B cell (primary cell): ENCODE data around the gene DDRGK1.

Source experiments
- EZH2 ChIP-seq: IDR thresholded peaks from 2 replicates; pipeline ENCODE4 v1.6.1; 2012; ENCODE audit warnings: borderline replicate concordance, low read depth, mild to moderate bottlenecking, moderate library complexity, low read length; ENCODE audit not compliant: insufficient read depth, poor library complexity, severe bottlenecking
- TF ChIP-seq, protein P1 (sequence below): fragments of 200-600 bp; IDR thresholded peaks from one replicate; pipeline ENCODE4 v1.8.0; 2022; ENCODE audit warnings: antibody characterized with exemption, mild to moderate bottlenecking

DNA sequence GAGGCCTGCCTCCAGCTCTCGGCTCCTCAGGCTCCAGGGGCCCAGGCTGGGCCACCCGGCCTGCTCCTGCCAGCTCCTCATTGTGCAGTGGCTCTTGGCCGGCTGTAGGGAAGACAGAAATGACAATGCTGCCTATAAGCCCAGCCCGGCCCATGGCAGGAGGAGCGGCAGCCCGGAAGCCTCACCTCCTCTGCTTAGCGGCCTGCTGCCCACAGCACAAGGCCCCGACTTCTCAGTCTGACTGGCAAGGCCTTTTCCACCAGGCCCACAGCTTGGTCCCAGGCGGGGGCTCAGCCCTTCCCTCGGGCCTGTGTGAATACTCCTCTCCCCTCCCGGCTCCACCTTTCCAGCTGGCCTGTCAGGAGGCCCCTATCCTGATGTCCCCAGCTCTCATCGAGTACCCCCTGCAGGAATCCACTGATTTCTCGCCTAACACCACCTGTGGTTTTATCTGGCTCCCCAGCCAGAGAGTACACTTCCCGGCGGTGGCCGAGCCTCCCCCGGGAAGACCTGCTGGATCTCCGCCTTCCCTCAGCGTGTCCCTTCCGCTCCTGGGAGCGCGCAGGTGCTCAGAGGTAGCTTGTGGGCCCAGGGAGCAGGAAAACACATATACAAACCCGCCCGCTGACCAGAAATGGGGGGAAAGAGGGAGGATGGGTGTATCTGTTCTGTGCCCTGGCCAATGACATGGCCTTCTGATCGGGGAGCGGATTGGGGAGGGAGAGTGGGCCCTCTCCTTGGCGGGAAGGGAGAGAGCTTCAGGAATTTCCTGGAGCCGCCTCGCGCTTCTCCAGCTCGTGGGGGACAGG lies 963 bp downstream of the DDRGK1 start:
- TF ChIP-seq, protein P1, sequence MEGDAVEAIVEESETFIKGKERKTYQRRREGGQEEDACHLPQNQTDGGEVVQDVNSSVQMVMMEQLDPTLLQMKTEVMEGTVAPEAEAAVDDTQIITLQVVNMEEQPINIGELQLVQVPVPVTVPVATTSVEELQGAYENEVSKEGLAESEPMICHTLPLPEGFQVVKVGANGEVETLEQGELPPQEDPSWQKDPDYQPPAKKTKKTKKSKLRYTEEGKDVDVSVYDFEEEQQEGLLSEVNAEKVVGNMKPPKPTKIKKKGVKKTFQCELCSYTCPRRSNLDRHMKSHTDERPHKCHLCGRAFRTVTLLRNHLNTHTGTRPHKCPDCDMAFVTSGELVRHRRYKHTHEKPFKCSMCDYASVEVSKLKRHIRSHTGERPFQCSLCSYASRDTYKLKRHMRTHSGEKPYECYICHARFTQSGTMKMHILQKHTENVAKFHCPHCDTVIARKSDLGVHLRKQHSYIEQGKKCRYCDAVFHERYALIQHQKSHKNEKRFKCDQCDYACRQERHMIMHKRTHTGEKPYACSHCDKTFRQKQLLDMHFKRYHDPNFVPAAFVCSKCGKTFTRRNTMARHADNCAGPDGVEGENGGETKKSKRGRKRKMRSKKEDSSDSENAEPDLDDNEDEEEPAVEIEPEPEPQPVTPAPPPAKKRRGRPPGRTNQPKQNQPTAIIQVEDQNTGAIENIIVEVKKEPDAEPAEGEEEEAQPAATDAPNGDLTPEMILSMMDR, result no peak
- TF ChIP-seq EZH2, result no peak
